ENCODE measurements around the gene PINLYP.

The PINLYP gene

DNA sequence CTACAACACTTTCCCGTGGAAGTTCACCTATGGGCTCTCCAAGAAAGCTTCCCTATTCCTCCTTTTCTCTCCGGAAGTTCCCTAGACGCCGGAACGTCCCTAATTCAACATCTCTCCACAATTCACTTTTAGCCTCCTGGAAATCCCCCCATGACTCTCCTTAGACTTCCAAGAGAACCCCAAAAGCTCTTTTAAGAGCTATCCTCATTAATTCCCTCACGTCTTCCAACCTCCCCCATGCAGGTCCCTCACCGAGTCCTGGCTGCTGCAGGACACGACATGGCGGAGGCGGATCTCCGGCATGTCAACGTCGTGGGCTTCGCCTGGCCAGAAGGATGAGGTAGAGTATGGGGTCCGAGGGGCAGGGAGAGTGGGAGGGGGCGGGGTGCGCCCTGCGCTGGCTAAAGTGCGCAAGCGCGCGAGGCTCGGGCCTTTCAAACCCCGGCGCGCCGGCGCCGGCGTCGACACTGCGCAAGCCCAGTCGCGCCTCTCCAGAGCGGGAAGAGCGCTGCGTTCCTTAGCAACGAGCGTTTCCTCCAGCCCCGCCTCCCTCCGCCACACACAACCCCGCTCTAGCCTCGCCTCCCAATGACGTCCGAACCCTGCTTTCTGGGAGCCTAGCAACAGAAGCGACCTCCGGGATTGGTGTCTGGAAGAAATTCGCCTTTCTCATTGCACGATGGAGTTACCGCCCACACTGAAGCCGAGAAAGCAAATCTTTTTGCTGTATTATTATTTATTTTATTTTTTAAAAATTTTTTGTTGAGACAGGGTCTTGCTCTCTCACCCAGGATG, at the start of gene PINLYP, which contains the start of gene XRCC1:
TSS of gene PINLYP (plus strand) at position 646 of the 795 bp plus-strand sequence. CDS start 1,391 bp downstream, outside the sequence.
TSS of gene XRCC1 (minus strand) at position 372 of the 795 bp plus-strand sequence. CDS start at position 303, 69 bp downstream.
- Histone ChIP-seq H3K27me3 (ENCODE audit: control insufficient read depth, insufficient read depth, low read length) (no peaks in the 10 kb centered on the region), H3K36me3 (ENCODE audit: control insufficient read depth, insufficient read depth, low read length) (no peaks in the 10 kb centered on the region), H3K4me3 (ENCODE audit: low read length) (peak within 1 kb of the TSS; percentile 89), H3K4me1 (ENCODE audit: control insufficient read depth, insufficient read depth, low read length) (peaks cover 35% of the 10 kb centered on the region), H3K9me3 (ENCODE audit: control insufficient read depth, low read length) (no peaks in the 10 kb centered on the region), H3K9ac (ENCODE audit: low read length) (peak within 1 kb of the TSS; percentile 92)

DNA sequence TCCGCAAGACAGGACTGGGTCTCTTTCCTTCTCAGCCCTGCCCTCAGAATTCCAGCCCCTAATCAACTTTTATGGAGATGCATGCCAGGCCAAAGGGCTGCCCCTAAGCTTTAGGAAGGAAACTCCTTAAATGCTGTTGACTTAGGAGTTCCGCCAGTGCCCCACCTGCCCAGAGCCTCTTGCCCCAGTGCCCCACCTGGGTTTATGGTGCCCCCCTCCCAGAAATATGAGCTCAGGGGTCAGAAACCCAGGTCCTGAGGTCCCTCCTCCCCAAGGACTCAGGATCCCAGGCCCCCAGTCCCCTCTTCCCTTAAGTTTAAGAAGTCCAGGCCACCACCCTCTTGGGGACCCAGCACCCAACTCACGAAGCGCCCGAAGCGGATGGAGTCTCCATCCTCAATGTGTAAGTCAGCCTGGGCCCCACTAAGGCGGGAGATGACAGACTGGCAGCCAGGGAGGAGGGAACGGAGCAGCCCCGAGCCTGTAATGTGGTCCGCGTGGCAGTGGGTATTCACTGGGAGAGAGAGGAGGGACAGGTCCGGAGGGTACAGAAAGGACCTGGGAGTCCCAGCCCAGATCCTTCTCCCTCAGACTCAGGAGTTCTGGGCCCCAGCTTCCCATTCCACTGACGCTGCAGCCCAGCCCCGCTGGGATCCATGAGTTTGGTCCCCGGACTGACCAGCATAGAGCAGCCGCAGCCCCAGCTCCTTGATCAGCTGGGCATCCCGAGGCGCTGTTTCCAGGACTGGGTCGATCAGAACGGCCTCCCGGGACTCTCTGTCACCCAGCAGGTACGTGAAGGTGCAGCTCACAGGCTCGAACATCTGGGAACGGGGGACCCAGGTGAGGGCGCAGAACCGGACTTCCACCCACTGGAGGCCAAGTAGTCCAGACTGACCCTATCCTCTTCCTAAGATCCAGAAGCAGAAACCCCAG, 49.5 kb upstream of the PINLYP start:
- H3K4me3 ChIP-seq (ENCODE audit: low read length), result peak overlapping the region; percentile 82
- H3K36me3 ChIP-seq (ENCODE audit: control insufficient read depth, insufficient read depth, low read length), result peaks cover 4% of the 10 kb centered on the region
- peak overlapping the region; percentile 84 for H3K9ac ChIP-seq (ENCODE audit: low read length)
- H3K4me1 ChIP-seq (ENCODE audit: control insufficient read depth, insufficient read depth, low read length), result peaks cover 18% of the 10 kb centered on the region
- no peaks in the 10 kb centered on the region for H3K9me3 ChIP-seq (ENCODE audit: control insufficient read depth, low read length)
- H3K27me3 ChIP-seq (ENCODE audit: control insufficient read depth, insufficient read depth, low read length), result no peaks in the 10 kb centered on the region

DNA sequence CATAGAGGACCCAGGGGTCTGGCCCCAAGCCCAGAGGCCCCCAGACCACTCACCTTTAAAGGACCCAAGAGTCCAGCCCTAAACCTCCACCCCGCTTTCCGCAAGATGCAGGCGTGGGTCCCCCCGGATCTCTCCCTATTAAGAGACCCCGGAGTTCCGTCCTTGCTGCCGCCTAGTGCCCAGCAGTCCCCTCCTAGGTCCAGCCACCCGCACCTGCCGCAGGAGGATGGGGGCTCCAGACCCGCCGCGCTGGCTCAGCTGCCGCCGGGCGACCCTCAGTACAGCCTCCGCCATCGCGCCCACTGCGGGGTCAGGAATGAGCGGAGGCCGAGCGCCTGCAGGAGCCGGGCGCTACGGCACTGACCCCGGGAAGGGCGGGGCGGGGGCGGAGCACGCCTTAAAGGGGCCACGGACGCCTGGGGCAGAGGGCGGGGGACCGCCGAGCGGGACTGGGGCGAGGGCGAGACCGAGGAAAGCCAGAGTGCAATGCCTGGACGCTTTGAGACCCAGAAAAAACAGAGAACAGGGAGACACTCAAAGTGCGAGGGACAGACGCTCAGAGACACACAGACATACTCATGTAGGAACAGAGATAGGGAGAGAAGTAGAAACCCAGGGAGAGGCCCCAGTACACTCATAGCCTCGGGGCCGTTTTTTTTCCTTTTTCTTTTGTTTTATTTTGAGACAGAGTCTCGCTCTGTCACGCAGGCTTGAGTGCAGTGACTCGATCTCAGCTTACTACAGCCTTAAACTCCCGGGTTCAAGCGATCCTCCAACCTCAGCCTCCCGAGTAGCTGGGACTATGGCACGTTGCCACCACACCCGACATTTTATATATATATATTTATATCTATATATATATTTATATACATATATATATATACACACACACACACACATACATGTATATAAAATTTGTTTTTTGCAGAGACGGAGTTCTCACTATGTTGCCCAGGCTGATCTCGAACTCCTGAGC, 48.4 kb upstream of the PINLYP start, which contains the start of gene ETHE1:
TSS of gene ETHE1 (minus strand) at position 318 of the 976 bp plus-strand sequence. CDS start at position 294, 24 bp downstream.
- H3K9ac ChIP-seq (ENCODE audit: low read length), result peak within 1 kb of the TSS; percentile 84
- H3K36me3 ChIP-seq (ENCODE audit: control insufficient read depth, insufficient read depth, low read length), result peaks cover 4% of the 10 kb centered on the region
- no peaks in the 10 kb centered on the region for H3K27me3 ChIP-seq (ENCODE audit: control insufficient read depth, insufficient read depth, low read length)
- peaks cover 22% of the 10 kb centered on the region for H3K4me1 ChIP-seq (ENCODE audit: control insufficient read depth, insufficient read depth, low read length)
- H3K4me3 ChIP-seq (ENCODE audit: low read length), result peak within 1 kb of the TSS; percentile 82
- H3K9me3 ChIP-seq (ENCODE audit: control insufficient read depth, low read length), result no peaks in the 10 kb centered on the region

DNA sequence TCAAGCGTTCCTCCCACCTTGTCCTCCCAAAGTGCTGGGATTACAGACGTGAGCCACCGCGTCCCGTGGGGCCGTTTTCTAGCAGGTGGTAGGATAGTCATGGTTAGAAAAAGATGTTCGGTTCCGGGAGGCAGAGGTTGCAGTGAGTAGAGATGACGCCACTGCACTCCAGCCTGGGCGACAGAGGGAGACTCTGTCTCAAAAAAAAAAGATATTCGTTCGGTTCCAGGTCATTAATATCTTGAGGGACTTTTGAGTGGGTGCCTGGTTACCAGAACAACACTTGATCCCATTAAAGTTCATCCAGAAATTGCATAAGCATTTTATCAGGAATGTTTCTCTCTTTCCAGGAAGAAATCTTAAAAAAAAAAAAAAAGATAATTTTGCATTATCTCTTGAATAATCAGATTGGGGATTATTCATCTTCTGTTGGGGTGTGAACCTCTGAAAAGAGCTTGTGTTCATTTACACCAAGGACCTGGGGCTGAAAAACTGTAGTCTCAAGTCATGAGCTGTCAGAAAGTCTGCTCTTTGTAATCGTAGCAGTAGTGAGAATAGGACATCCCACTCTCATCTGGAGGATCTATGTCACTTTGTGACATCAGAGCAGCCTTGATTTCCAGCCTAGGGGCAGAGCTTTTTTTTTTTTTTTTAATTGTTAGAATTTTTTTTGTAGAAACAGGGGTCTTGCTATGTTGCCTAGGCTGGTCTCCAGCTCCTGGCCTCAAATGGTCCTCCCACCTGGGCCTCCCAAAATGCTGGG, 47.6 kb upstream of the PINLYP start:
- Histone ChIP-seq H3K27me3 (ENCODE audit: control insufficient read depth, insufficient read depth, low read length) (no peaks in the 10 kb centered on the region), H3K9ac (ENCODE audit: low read length) (peak overlapping the region; percentile 84), H3K36me3 (ENCODE audit: control insufficient read depth, insufficient read depth, low read length) (peaks cover 1% of the 10 kb centered on the region), H3K4me3 (ENCODE audit: low read length) (no peak overlapping the region), H3K4me1 (ENCODE audit: control insufficient read depth, insufficient read depth, low read length) (peaks cover 28% of the 10 kb centered on the region), H3K9me3 (ENCODE audit: control insufficient read depth, low read length) (no peaks in the 10 kb centered on the region)

DNA sequence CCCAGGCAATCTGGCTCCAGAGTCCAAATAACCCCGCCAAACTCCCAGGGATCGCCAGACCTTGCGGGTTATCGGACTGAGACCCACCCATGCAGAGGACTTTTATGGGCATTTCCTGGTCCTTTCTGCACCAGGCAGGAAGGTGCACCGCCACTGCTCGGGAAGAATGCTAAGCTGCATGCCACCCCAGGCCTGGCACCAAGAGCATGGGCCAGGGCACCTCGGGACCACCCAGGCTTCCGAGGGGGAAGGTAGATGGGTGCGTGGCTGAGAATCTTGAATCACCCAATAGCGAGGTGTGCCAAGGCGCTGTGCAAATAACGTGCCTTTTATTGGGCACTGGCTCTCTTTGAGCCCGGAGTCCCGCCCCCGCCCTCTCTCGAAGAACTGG, 43.0 kb upstream of the PINLYP start:
- Histone ChIP-seq H3K9me3 (ENCODE audit: control insufficient read depth, low read length) (no peaks in the 10 kb centered on the region), H3K4me3 (ENCODE audit: low read length) (peak overlapping the region; percentile 37), H3K9ac (ENCODE audit: low read length) (peak overlapping the region; percentile 22), H3K27me3 (ENCODE audit: control insufficient read depth, insufficient read depth, low read length) (no peaks in the 10 kb centered on the region), H3K4me1 (ENCODE audit: control insufficient read depth, insufficient read depth, low read length) (peaks cover 17% of the 10 kb centered on the region), H3K36me3 (ENCODE audit: control insufficient read depth, insufficient read depth, low read length) (no peaks in the 10 kb centered on the region)

DNA sequence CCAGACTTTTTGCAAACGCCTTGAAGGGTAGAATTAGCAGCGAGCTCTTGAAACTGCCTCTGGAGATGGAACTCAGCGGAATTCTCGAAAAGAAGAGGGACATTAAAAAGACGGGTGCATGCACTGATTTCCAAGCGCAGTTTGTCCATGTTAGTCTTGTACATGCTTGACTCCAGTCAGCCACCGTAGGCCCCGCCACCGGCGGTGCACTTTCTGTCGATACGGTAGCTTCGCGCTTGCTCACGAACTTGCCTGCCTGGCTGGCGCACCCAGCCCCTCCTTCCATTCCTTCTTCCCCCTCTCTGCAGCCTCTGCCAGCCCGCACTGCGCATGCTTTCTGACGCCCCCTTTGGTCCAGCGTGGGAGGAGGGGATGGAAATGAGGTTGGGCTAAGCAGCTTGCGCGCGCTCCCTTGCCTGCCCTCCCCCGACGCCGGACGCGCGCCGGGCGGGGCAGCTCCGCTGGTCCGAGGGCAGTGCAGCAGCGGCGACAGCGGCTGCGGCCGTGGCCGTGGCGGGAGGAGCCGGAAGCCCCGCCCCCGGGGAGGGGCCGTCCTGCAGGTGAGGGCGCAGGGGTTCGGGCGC, 42.5 kb upstream of the PINLYP start, which contains the start of gene ZNF575:
TSS of gene ZNF575 (plus strand) at position 227 of the 584 bp plus-strand sequence. CDS start 1,235 bp downstream, outside the sequence.
- H3K9ac ChIP-seq (ENCODE audit: low read length), result peak within 1 kb of the TSS; percentile 50

DNA sequence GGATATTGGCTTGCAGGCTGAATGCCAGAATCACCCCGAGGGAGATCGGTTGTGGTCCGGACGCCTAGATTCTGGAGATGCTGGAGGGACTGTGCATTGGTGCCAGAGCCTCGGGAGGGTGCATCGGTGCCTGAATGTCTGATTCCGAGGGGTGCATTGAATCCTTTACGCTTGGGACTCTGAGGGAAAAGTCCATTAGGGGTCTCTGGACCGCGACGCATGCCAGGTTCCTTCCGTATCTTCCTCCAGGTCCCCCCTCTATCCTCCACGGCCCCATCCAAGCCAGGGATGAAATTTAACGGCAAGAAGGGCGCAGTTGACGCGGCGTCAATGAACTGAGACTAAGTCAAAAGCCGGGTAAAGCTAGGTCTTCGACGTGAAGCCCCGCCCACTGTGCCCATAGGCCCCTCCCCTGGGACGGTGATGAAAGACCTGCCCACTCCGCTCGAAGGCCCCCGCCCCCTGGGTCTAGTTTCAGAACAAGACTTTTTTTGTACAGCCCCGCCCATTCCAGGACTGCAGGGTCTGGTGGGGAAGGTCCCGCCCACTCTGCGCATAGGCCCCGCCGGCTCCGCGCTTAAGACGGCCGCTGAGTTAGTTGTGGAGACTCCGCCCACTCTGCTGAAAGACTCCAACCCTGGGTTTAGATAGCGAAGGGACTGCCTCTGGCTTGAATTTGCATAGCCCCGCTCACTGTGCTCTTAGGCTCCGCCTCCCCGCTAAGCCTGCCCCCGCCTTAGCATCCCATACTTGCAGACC, 41.9 kb upstream of the PINLYP start:
- Histone ChIP-seq H3K4me1 (ENCODE audit: control insufficient read depth, insufficient read depth, low read length) (peaks cover 17% of the 10 kb centered on the region), H3K9ac (ENCODE audit: low read length) (peak overlapping the region; percentile 50), H3K27me3 (ENCODE audit: control insufficient read depth, insufficient read depth, low read length) (no peaks in the 10 kb centered on the region), H3K4me3 (ENCODE audit: low read length) (peak overlapping the region; percentile 37), H3K9me3 (ENCODE audit: control insufficient read depth, low read length) (no peaks in the 10 kb centered on the region), H3K36me3 (ENCODE audit: control insufficient read depth, insufficient read depth, low read length) (no peaks in the 10 kb centered on the region)

More for the DNA sequence above, 42.5 kb upstream of the PINLYP start, which contains the start of gene ZNF575:
- Histone ChIP-seq H3K4me3 (ENCODE audit: low read length) (peak within 1 kb of the TSS; percentile 37), H3K27me3 (ENCODE audit: control insufficient read depth, insufficient read depth, low read length) (no peaks in the 10 kb centered on the region), H3K36me3 (ENCODE audit: control insufficient read depth, insufficient read depth, low read length) (no peaks in the 10 kb centered on the region), H3K9me3 (ENCODE audit: control insufficient read depth, low read length) (no peaks in the 10 kb centered on the region), H3K4me1 (ENCODE audit: control insufficient read depth, insufficient read depth, low read length) (peaks cover 17% of the 10 kb centered on the region)

DNA sequence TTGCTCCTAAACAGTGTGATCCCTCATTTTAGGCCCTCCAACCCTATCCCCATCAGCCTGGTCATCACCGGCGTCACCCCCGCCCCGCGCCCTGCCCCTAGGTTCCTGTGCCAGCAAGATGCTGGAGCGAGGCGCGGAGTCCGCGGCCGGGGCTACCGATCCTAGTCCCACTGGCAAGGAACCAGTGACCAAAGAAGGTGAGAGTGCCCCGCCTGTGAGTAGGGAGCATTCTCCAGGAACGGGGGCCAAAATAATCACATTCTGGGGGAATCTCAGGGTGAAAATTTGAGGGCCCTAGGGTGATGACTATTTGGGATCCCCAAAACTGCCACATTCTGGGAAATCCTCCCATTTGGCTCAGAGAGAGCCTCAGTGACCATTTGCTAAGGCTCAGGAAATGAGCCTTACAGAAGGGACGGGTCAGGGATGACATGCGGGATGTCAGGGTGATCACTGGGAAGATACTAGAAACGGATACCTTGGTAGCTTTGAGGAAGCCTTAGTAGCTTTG, 41.2 kb upstream of the PINLYP start:
- Histone ChIP-seq H3K4me1 (ENCODE audit: control insufficient read depth, insufficient read depth, low read length) (peaks cover 17% of the 10 kb centered on the region), H3K4me3 (ENCODE audit: low read length) (no peak overlapping the region), H3K36me3 (ENCODE audit: control insufficient read depth, insufficient read depth, low read length) (no peaks in the 10 kb centered on the region), H3K9ac (ENCODE audit: low read length) (no peak overlapping the region), H3K27me3 (ENCODE audit: control insufficient read depth, insufficient read depth, low read length) (no peaks in the 10 kb centered on the region), H3K9me3 (ENCODE audit: control insufficient read depth, low read length) (no peaks in the 10 kb centered on the region)

DNA sequence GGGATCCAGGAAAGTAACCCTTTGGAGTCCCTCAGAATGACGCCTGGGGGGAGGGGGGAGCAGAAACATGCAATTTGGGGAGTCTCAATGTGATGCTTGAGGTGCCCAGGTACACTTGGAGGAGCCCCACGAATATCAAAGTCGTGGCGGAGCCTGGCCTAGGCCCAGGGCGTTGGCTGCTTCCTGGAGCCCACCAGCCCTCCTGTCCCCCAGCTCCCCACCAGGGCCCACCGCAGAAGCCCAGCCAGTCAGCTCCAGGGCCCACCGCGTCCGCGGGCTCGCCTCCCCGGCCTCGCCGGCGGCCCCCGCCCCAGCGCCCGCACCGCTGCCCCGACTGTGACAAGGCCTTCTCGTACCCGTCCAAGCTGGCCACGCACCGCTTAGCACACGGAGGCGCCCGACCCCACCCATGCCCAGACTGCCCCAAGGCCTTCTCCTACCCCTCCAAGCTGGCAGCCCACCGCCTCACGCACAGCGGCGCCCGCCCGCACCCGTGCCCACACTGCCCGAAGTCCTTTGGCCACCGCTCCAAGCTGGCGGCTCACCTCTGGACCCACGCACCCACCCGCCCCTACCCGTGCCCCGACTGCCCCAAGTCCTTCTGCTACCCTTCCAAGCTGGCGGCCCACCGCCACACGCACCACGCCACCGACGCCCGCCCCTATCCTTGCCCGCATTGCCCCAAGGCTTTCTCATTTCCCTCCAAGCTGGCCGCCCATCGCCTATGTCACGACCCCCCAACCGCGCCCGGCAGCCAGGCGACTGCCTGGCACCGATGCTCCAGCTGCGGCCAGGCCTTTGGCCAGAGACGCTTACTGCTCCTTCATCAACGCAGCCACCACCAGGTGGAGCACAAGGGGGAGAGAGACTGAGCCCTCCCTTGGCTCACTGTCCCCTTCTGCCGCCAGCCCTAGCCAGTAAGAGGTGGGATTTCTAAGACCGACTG, 40.5 kb upstream of the PINLYP start:
- no peaks in the 10 kb centered on the region for H3K36me3 ChIP-seq (ENCODE audit: control insufficient read depth, insufficient read depth, low read length)
- no peak overlapping the region for H3K4me3 ChIP-seq (ENCODE audit: low read length)
- no peak overlapping the region for H3K9ac ChIP-seq (ENCODE audit: low read length)
- no peaks in the 10 kb centered on the region for H3K27me3 ChIP-seq (ENCODE audit: control insufficient read depth, insufficient read depth, low read length)
- peaks cover 17% of the 10 kb centered on the region for H3K4me1 ChIP-seq (ENCODE audit: control insufficient read depth, insufficient read depth, low read length)
- H3K9me3 ChIP-seq (ENCODE audit: control insufficient read depth, low read length), result no peaks in the 10 kb centered on the region

Data from mucosa of stomach (tissue), 1 donor.